Endothelial cell of umbilical vein (primary cell): ENCODE data around the gene YIPF2. TPM values are rescaled to one million over a fixed set of nuclear protein-coding genes. Genes with fewer than 3 reads are reported as not detected.

Experiments used
- BruUV-seq: library from RNA; stranded (reverse); fragments of 400-500 nt; replicated peaks from 2 replicates; lab custom pipeline; 2021; lab: Mats Ljungman, UMichigan
- CTCF ChIA-PET: fragments of 300-600, 350-600 bp; sonication (Branson Sonifier 250); formaldehyde crosslinking; loops from one replicate; lab custom pipeline; 2021; ENCODE audit warnings: antibody characterized with exemption, inconsistent platforms; lab: Charles Lee
- POLR2A ChIA-PET: fragments of 300-600, 350-600 bp; sonication (Branson Sonifier 250); formaldehyde crosslinking; loops from one replicate; lab custom pipeline; 2021; ENCODE audit warnings: antibody characterized with exemption, inconsistent platforms; lab: Charles Lee
- DNase-seq: peaks from one replicate; pipeline ENCODE4 v3.0.0-alpha.2; 2011; ENCODE audit warnings: low read depth, low spot score
- FAIRE-seq: peaks from 2 replicates; lab custom pipeline; 2011; peaks lifted over from hg19 to GRCh38; lab: Jason Lieb, UNC
- H2AFZ ChIP-seq: 2 replicates; pipeline ENCODE4 v1.6.0; 2012; ENCODE audit warnings: low read depth, low read length, control low read depth, inconsistent platforms
- H3K27ac ChIP-seq: 2 replicates; pipeline ENCODE4 v1.5.1; 2011; ENCODE audit warnings: low read depth, mild to moderate bottlenecking, control low read depth, low read length, moderate library complexity; ENCODE audit not compliant: insufficient read depth
- H3K27me3 ChIP-seq, 2 experiments: 2 replicates each; pipeline versions ENCODE4 v1.6.0 to v1.6.1; 2011; ENCODE audit warnings: low read length in 2 of 2, mixed read lengths in 1 of 2; ENCODE audit not compliant: control insufficient read depth in 2 of 2, insufficient read depth in 2 of 2
- H3K36me3 ChIP-seq, 2 experiments: 2 replicates in 1 of 2; 3 replicates in 1 of 2; pipeline ENCODE4 v1.5.1; 2011; ENCODE audit warnings: low read length in 2 of 2, mild to moderate bottlenecking in 1 of 2, moderate library complexity in 1 of 2; ENCODE audit not compliant: control insufficient read depth in 2 of 2, insufficient read depth in 2 of 2; ENCODE audit errors: extremely low read depth in 1 of 2
- H3K4me1 ChIP-seq: 3 replicates; pipeline ENCODE4 v1.5.1; 2011; ENCODE audit warnings: mild to moderate bottlenecking, low read length; ENCODE audit not compliant: control insufficient read depth, insufficient read depth; ENCODE audit errors: extremely low read depth
- H3K4me2 ChIP-seq: 2 replicates; pipeline ENCODE4 v1.6.1; 2011; ENCODE audit warnings: low read length, control low read depth, mixed read lengths; ENCODE audit not compliant: insufficient read depth
- H3K4me3 ChIP-seq, 3 experiments: fragments of 200-600 bp in 1 of 3; sonication (generic), shearing (Covaris generic) in 1 of 3; replicated peaks in 1 of 3; 2 replicates each; pipeline ENCODE4 v1.5.1; 2011 to 2016; ENCODE audit warnings: control low read depth in 3 of 3, low read length in 3 of 3, mild to moderate bottlenecking in 2 of 3, inconsistent platforms in 1 of 3, low read depth in 1 of 3, moderate library complexity in 1 of 3; ENCODE audit not compliant: insufficient read depth in 1 of 3
- H3K79me2 ChIP-seq: 2 replicates; pipeline ENCODE4 v1.6.0; 2012; ENCODE audit warnings: low read length, inconsistent platforms; ENCODE audit not compliant: control insufficient read depth, insufficient read depth
- H3K9ac ChIP-seq: replicated peaks from 2 replicates; pipeline ENCODE3; 2011; ENCODE audit warnings: low read length, control low read depth; ENCODE audit not compliant: insufficient read depth; ENCODE audit errors: extremely low read depth
- H3K9me1 ChIP-seq: replicated peaks from 3 replicates; pipeline ENCODE4 v1.6.0; 2011; ENCODE audit warnings: mild to moderate bottlenecking, low read length; ENCODE audit not compliant: control insufficient read depth, insufficient read depth; ENCODE audit errors: extremely low read depth
- H3K9me3 ChIP-seq: replicated peaks from 2 replicates; pipeline ENCODE4 v1.5.1; 2012; ENCODE audit warnings: low read length, inconsistent platforms; ENCODE audit not compliant: control insufficient read depth, insufficient read depth
- H4K20me1 ChIP-seq: replicated peaks from 2 replicates; pipeline ENCODE3; 2011; ENCODE audit warnings: mild to moderate bottlenecking, low read length; ENCODE audit not compliant: control insufficient read depth, insufficient read depth; ENCODE audit errors: extremely low read depth
- CTCF ChIP-seq, 2 donors: IDR thresholded peaks; 1 replicate in 1 of 2; 2 replicates in 1 of 2; pipeline ENCODE4 v1.5.1; 2011; ENCODE audit warnings: low read length in 2 of 2, mild to moderate bottlenecking in 2 of 2, moderate library complexity in 2 of 2, control low read depth in 1 of 2, inconsistent platforms in 1 of 2, low read depth in 1 of 2; ENCODE audit not compliant: insufficient read depth in 1 of 2; ENCODE audit errors: extremely low read depth in 1 of 2
- FOS ChIP-seq: IDR thresholded peaks from 2 replicates; pipeline ENCODE4 v1.6.1; 2011; ENCODE audit warnings: mild to moderate bottlenecking, low read length, moderate library complexity, borderline replicate concordance; ENCODE audit not compliant: insufficient read depth
- GATA2 ChIP-seq: IDR thresholded peaks from 2 replicates; pipeline ENCODE4 v1.7.0; 2011; ENCODE audit warnings: low read depth, mild to moderate bottlenecking, moderate library complexity, mixed read lengths, low read length; ENCODE audit not compliant: insufficient read length, insufficient read depth
- MAX ChIP-seq: IDR thresholded peaks from 2 replicates; pipeline ENCODE4 v1.6.1; 2011; ENCODE audit not compliant: insufficient read depth, insufficient read length
- MYC ChIP-seq: IDR thresholded peaks from one replicate; pipeline ENCODE4 v1.6.1; 2011; ENCODE audit warnings: mild to moderate bottlenecking, low read depth, low read length
- POLR2AphosphoS5 ChIP-seq: IDR thresholded peaks from 2 replicates; pipeline ENCODE4 v1.6.1; 2012; ENCODE audit warnings: low read depth, mild to moderate bottlenecking, control low read depth, low read length, moderate library complexity; ENCODE audit not compliant: insufficient read depth
- dilution Hi-C: fragments of 300-500 bp; cut with MboI; formaldehyde crosslinking; loops from one replicate; pipeline ENCODE4 v1.15.0; 2019; ENCODE audit warnings: low sequenced_read_pairs; ENCODE audit not compliant: extremely low pct_ligation_motif_present
- intact Hi-C: fragments of 100-400 bp; cut with micrococcal nuclease; formaldehyde crosslinking; loops from one replicate; pipeline ENCODE4 v1.10.0; 2022
- polyA plus RNA-seq, 4 experiments: library from polyadenylated mRNA; depleted of rRNA in 3 of 4; stranded (reverse) in 3 of 4; unstranded in 1 of 4; fragments of >200 nt; gene quantifications; 2 replicates each; pipeline versions ENCODE4 v1.2.1 to v1.2.3, GENCODE V29; 2011 to 2012; ENCODE audit warnings: missing spikeins in 1 of 4
- total RNA-seq: library from RNA; stranded (reverse); gene quantifications from 2 replicates; pipeline ENCODE4 v1.2.3, GENCODE V29; 2021

Gene YIPF2
- total and polyA plus RNA-seq, 2 donors (not counting 3 experiments of a cell fraction or from before 2014, with no cell fraction given) = 47.8 to 104 TPM

DNA sequence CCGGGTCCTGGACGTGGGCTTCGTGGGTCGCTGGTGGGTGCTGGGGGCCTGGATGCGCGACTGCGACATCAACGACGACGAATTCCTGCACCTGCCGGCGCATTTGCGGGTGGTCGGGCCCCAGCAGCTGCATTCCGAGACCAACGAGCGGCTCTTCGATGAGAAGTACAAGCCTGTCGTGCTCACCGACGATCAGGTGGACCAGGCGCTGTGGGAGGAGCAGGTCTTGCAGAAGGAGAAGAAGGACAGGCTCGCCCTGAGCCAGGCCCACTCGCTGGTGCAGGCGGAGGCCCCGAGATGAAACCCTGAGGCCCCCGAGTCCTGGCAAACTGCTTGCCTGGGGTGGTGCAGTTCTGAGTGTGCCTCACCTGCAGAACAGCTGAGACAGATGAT lies 959 bp upstream of the YIPF2 start:
- peak overlapping the region; percentile 51 for H3K4me2 ChIP-seq
- ChIA-PET CTCF (interaction anchor here (1.6 to 2.4 kb wide), 3 partner anchors 12 to 71 kb away, joined by 4 to 12 read pairs (median 5); partner anchors contain the start of gene CARM1), POLR2A (no interaction called here)
- no peaks in the 10 kb centered on the region for H3K9me1 ChIP-seq
- H3K4me1 ChIP-seq = peaks cover 9% of the 10 kb centered on the region
- no TSS peak for BruUV-seq
- peaks cover 29% of the 10 kb centered on the region for H3K79me2 ChIP-seq
- TF ChIP-seq FOS (no peak), POLR2AphosphoS5 (no peak), CTCF (IDR thresholded peaks at IDR 0.05; ENCODE audit: extremely low read depth in 1 of 2, insufficient read depth in 1 of 2, low read depth in 1 of 2, low read length in 2 of 2) (no peak), MYC (no peak), GATA2 (no peak), MAX (no peak)
- no peak for DNase-seq
- H3K9ac ChIP-seq = peak overlapping the region; percentile 61
- H3K27ac ChIP-seq = no peak overlapping the region
- H3K9me3 ChIP-seq = no peaks in the 10 kb centered on the region
- dilution Hi-C loops = no loop called here
- H3K27me3 ChIP-seq = no peaks in the 10 kb centered on the region
- no peak for FAIRE-seq
- peaks cover 0 to 6% of the 10 kb centered on the region in 2 experiments for H3K36me3 ChIP-seq
- intact Hi-C loops = loop anchor here (5.0 kb wide), 1 partner anchor 57 kb away; the partner anchor contains the start of gene CARM1
- H4K20me1 ChIP-seq = no peaks in the 10 kb centered on the region
- H3K4me3 ChIP-seq = peak overlapping the region; percentile 69 to 96 (median 73)
- H2AFZ ChIP-seq = peak overlapping the region; percentile 25
